Measurements from ENCODE around the gene MYMX. TPM values are rescaled to one million over a fixed set of nuclear protein-coding genes. Genes with fewer than 3 reads are reported as not detected.

The MYMX gene
- total and polyA plus RNA-seq, 2 of the 13 experiments (the other 11 are each of a cell fraction or from before 2014, with no cell fraction given): not detected

DNA sequence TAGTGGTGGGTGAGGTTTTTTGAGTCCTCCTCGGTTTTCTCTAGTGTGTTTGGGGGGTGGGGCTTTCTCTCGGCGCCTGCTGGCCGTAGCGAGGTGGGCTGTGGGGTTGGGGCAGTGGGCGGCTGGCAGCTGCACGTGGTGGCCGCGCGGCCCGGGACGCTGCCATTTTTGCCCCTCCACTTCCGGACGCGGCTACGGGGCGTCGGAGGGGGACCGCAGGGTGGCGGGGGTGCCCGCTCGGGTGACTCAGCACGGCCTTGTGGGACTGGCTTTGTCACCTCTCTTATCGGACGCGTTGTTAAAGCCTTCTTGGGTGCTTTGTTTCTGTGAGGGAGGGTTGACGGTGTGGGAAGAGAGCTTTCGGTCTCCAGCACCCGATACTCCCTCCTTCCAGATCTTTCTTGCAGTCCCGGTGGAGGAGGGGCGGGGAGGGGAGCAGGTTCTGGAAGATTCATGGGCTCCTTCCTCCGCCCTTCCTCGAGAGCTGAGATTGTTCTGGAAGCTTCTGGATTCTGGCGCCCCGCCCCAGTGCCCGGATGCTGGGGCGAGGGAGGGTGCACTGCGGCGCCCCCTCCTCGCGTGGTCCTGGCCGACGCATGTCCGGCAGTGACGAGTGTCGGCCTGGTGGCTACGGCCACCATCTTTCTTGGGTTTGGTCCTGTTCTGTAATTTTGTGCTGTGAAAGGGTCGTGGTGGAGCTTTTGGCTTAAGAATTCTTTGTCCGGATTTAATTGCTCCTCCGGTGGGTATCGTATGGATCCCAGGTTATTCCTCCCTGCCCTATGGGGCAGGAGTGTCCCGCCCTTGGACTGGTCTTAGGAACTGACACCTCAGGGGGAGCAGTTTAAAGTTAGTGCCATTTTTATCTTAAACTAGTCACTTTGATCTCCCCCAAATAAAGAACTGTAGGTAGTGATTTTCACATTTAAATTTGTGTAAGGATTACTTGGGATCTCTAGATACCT is 30.9 kb downstream of the MYMX start (continued):
- TF ChIP-seq, protein P1, sequence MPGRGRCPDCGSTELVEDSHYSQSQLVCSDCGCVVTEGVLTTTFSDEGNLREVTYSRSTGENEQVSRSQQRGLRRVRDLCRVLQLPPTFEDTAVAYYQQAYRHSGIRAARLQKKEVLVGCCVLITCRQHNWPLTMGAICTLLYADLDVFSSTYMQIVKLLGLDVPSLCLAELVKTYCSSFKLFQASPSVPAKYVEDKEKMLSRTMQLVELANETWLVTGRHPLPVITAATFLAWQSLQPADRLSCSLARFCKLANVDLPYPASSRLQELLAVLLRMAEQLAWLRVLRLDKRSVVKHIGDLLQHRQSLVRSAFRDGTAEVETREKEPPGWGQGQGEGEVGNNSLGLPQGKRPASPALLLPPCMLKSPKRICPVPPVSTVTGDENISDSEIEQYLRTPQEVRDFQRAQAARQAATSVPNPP (CRISPR knock-in tag; IDR thresholded peaks at IDR 0.05): 0 out of 2 replicates have a peak, but pooled peaks have one; percentile 49
- TF ChIP-seq, protein P2, sequence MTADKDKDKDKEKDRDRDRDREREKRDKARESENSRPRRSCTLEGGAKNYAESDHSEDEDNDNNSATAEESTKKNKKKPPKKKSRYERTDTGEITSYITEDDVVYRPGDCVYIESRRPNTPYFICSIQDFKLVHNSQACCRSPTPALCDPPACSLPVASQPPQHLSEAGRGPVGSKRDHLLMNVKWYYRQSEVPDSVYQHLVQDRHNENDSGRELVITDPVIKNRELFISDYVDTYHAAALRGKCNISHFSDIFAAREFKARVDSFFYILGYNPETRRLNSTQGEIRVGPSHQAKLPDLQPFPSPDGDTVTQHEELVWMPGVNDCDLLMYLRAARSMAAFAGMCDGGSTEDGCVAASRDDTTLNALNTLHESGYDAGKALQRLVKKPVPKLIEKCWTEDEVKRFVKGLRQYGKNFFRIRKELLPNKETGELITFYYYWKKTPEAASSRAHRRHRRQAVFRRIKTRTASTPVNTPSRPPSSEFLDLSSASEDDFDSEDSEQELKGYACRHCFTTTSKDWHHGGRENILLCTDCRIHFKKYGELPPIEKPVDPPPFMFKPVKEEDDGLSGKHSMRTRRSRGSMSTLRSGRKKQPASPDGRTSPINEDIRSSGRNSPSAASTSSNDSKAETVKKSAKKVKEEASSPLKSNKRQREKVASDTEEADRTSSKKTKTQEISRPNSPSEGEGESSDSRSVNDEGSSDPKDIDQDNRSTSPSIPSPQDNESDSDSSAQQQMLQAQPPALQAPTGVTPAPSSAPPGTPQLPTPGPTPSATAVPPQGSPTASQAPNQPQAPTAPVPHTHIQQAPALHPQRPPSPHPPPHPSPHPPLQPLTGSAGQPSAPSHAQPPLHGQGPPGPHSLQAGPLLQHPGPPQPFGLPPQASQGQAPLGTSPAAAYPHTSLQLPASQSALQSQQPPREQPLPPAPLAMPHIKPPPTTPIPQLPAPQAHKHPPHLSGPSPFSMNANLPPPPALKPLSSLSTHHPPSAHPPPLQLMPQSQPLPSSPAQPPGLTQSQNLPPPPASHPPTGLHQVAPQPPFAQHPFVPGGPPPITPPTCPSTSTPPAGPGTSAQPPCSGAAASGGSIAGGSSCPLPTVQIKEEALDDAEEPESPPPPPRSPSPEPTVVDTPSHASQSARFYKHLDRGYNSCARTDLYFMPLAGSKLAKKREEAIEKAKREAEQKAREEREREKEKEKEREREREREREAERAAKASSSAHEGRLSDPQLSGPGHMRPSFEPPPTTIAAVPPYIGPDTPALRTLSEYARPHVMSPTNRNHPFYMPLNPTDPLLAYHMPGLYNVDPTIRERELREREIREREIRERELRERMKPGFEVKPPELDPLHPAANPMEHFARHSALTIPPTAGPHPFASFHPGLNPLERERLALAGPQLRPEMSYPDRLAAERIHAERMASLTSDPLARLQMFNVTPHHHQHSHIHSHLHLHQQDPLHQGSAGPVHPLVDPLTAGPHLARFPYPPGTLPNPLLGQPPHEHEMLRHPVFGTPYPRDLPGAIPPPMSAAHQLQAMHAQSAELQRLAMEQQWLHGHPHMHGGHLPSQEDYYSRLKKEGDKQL (CRISPR knock-in tag; IDR thresholded peaks at IDR 0.05; ENCODE audit: low read depth): no peak
- TF ChIP-seq ZNF569 (CRISPR knock-in tag; IDR thresholded peaks at IDR 0.05; ENCODE audit: borderline replicate concordance): no peak
- no peak for TF ChIP-seq DR1 (CRISPR knock-in tag; IDR thresholded peaks at IDR 0.05)
- peak; percentile 15; the same call in 1 of the 2 replicates for TF ChIP-seq ZBTB20 (CRISPR knock-in tag; IDR thresholded peaks at IDR 0.05; ENCODE audit: borderline replicate concordance, low read depth)
- TF ChIP-seq KLF9 (CRISPR knock-in tag; IDR thresholded peaks at IDR 0.05; ENCODE audit: low read depth): no peak
- peak; percentile 51; the same call in 1 of the 2 replicates for TF ChIP-seq ZNF570 (CRISPR knock-in tag; IDR thresholded peaks at IDR 0.05; ENCODE audit: borderline replicate concordance)
- peak; percentile 49; the same call in 1 of the 2 replicates for TF ChIP-seq RXRA (CRISPR knock-in tag; IDR thresholded peaks at IDR 0.05)
- TF ChIP-seq, protein P3, sequence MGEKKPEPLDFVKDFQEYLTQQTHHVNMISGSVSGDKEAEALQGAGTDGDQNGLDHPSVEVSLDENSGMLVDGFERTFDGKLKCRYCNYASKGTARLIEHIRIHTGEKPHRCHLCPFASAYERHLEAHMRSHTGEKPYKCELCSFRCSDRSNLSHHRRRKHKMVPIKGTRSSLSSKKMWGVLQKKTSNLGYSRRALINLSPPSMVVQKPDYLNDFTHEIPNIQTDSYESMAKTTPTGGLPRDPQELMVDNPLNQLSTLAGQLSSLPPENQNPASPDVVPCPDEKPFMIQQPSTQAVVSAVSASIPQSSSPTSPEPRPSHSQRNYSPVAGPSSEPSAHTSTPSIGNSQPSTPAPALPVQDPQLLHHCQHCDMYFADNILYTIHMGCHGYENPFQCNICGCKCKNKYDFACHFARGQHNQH (CRISPR knock-in tag; IDR thresholded peaks at IDR 0.05): no peak
- TF ChIP-seq NR3C1 (CRISPR knock-in tag; IDR thresholded peaks at IDR 0.05): no peak
- TF ChIP-seq, protein P4, sequence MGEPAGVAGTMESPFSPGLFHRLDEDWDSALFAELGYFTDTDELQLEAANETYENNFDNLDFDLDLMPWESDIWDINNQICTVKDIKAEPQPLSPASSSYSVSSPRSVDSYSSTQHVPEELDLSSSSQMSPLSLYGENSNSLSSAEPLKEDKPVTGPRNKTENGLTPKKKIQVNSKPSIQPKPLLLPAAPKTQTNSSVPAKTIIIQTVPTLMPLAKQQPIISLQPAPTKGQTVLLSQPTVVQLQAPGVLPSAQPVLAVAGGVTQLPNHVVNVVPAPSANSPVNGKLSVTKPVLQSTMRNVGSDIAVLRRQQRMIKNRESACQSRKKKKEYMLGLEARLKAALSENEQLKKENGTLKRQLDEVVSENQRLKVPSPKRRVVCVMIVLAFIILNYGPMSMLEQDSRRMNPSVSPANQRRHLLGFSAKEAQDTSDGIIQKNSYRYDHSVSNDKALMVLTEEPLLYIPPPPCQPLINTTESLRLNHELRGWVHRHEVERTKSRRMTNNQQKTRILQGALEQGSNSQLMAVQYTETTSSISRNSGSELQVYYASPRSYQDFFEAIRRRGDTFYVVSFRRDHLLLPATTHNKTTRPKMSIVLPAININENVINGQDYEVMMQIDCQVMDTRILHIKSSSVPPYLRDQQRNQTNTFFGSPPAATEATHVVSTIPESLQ (CRISPR knock-in tag; conservative IDR thresholded peaks at IDR 0.05): no peak
- peak; percentile 50; the same call in 1 of the 2 replicates for TF ChIP-seq BCL6 (CRISPR knock-in tag; IDR thresholded peaks at IDR 0.05)
- TF ChIP-seq TBL1XR1 (IDR thresholded peaks at IDR 0.05; ENCODE audit: borderline replicate concordance, low read length, partially characterized antibody): no peak
- peak; percentile 7 to 26; a peak in 1 of 4 replicates for TF ChIP-seq NR2F1 (CRISPR knock-in tag; IDR thresholded peaks at IDR 0.05)
- TF ChIP-seq ZNF678 (CRISPR knock-in tag; IDR thresholded peaks at IDR 0.05): 0 out of 2 replicates have a peak, but pooled peaks have one; percentile 14
